GM12878 (cell line): ENCODE data around the gene KIF6. TPM values are rescaled to one million over a fixed set of nuclear protein-coding genes. Genes with fewer than 3 reads are reported as not detected.
A peak's percentile ranks its signal among the peaks of the same experiment; 100 is the strongest.

Source experiments
- BHLHE40 ChIP-seq, 2 experiments: fragments of 450-650 bp in 1 of 2; IDR thresholded peaks; 2 replicates each; pipeline ENCODE4 v1.6.1; 2011 to 2017; ENCODE audit warnings: low read depth in 2 of 2, borderline replicate concordance in 1 of 2, improper control_type of control experiment in 1 of 2, low read length in 1 of 2, mild to moderate bottlenecking in 1 of 2
- CREM ChIP-seq: IDR thresholded peaks from 2 replicates; pipeline ENCODE4 v1.6.1; 2014; ENCODE audit warnings: antibody characterized with exemption, low read depth
- GATAD2B ChIP-seq: fragments of 450-650 bp; conservative IDR thresholded peaks from 2 replicates; pipeline ENCODE4 v1.6.1; 2017; ENCODE audit warnings: low read depth, mild to moderate bottlenecking, moderate library complexity
- IRF4 ChIP-seq: IDR thresholded peaks from 2 replicates; pipeline ENCODE4 v1.6.1; 2011; ENCODE audit warnings: low read depth, low read length
- JUNB ChIP-seq: IDR thresholded peaks from 2 replicates; pipeline ENCODE4 v1.6.1; 2016; ENCODE audit warnings: antibody characterized with exemption, mild to moderate bottlenecking
- JUND ChIP-seq: IDR thresholded peaks from 2 replicates; pipeline ENCODE4 v1.6.1; 2012; ENCODE audit warnings: low read depth, mild to moderate bottlenecking, low read length, improper control_type of control experiment, moderate library complexity
- MTA3 ChIP-seq: IDR thresholded peaks from 2 replicates; pipeline ENCODE4 v1.6.1; 2012; ENCODE audit warnings: low read length, inconsistent platforms, borderline replicate concordance
- NFIC ChIP-seq: IDR thresholded peaks from 2 replicates; pipeline ENCODE4 v1.6.1; 2012; ENCODE audit warnings: low read depth, mild to moderate bottlenecking, inconsistent platforms, low read length, moderate library complexity
- POU2F2 ChIP-seq: IDR thresholded peaks from 3 replicates; pipeline ENCODE4 v1.6.1; 2011; ENCODE audit warnings: low read depth, mild to moderate bottlenecking, low read length, borderline replicate concordance
- SIX5 ChIP-seq: IDR thresholded peaks from 2 replicates; pipeline ENCODE4 v1.6.1; 2011; ENCODE audit warnings: mild to moderate bottlenecking, low read depth, low read length, moderate library complexity; ENCODE audit not compliant: severe bottlenecking
- polyA plus RNA-seq, 11 experiments: library from polyadenylated mRNA; depleted of rRNA in 4 of 11; unstranded in 6 of 11; stranded (reverse) in 5 of 11; fragments of >200 nt; fragmentation: Nextera tagmentation in 4 of 11; fragmentation: Illumina TruSeq in 1 of 11; extraction: Ambion mirVana in 4 of 11; extraction: Trizol in 1 of 11; gene quantifications; 1 replicate in 1 of 11; 2 replicates in 10 of 11; pipeline versions ENCODE4 v1.2.1 to v1.2.3, GENCODE V29; 2011 to 2016; ENCODE audit warnings: inconsistent platforms in 2 of 11, missing spikeins in 2 of 11, low read depth in 1 of 11
- total RNA-seq, 4 experiments: library from RNA; depleted of rRNA in 3 of 4; stranded (reverse); fragments of >200 nt in 3 of 4; fragmentation: Illumina TruSeq in 1 of 4; extraction: Trizol in 1 of 4; gene quantifications; 2 replicates each; pipeline versions ENCODE4 v1.2.1 to v1.2.3, GENCODE V29; 2013 to 2021
- TF ChIP-seq, protein P1 (sequence below): fragments of 450-650 bp; IDR thresholded peaks from 2 replicates; pipeline ENCODE4 v1.6.1; 2016; ENCODE audit warnings: mild to moderate bottlenecking
- TF ChIP-seq, protein P2 (sequence below): fragments of 450-650 bp; IDR thresholded peaks from 2 replicates; pipeline ENCODE4 v1.6.1; 2017; ENCODE audit warnings: low read depth, mild to moderate bottlenecking, moderate library complexity

The KIF6 gene
- total and polyA plus RNA-seq, 10 of the 15 experiments (the other 5 are each of a cell fraction or from before 2014, with no cell fraction given): 0.09 to 1.0 (median 0.28) TPM

DNA sequence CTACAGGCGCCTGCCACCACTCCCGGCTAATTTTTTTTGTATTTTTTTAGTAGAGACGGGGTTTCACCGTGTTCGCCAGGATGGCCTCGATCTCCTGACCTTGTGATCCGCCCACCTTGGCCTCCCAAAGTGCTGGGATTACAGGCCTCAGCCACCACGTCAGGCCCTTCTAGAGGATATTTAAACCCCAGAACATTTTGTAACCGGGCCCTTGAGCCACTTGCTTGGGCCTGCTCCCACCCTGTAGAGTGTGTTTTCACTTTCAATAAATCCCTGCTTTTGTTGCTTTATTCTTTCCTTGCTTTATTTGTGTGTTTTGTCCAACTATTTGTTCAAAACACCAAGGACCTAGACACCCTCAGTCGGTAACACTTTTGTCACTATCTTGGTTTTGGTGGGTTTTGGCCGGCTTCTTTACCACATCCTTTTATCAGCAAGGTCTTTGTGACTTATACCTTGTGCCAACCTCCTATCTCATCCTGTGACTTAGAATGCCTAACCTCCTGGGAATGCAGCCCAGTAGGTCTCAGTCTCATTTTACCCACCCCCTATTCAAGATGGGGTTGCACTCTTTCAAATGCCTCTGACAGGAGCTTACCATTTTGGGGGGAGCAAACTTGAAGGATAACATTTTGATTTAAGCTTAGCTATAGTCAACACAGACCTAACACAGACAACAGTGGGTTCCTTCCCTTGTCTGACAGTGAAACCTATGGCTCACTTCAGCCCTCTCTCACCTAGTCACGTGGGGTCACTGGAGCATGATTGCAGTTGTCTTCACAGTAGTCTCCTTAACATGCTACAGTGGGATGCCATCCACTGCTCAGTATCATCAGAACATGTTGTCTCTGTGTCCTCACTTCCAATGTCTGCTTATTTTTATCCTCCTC, 27.9 kb upstream of the KIF6 start (continued):
- no peak for TF ChIP-seq POU2F2
- TF ChIP-seq MTA3: no peak
- TF ChIP-seq, protein P1, sequence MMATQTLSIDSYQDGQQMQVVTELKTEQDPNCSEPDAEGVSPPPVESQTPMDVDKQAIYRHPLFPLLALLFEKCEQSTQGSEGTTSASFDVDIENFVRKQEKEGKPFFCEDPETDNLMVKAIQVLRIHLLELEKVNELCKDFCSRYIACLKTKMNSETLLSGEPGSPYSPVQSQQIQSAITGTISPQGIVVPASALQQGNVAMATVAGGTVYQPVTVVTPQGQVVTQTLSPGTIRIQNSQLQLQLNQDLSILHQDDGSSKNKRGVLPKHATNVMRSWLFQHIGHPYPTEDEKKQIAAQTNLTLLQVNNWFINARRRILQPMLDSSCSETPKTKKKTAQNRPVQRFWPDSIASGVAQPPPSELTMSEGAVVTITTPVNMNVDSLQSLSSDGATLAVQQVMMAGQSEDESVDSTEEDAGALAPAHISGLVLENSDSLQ: no peak
- no peak for TF ChIP-seq IRF4
- no peak for TF ChIP-seq NFIC
- TF ChIP-seq CREM: no peak
- no peak for TF ChIP-seq GATAD2B
- TF ChIP-seq SIX5: no peak
- no peak for TF ChIP-seq JUNB
- TF ChIP-seq, protein P2, sequence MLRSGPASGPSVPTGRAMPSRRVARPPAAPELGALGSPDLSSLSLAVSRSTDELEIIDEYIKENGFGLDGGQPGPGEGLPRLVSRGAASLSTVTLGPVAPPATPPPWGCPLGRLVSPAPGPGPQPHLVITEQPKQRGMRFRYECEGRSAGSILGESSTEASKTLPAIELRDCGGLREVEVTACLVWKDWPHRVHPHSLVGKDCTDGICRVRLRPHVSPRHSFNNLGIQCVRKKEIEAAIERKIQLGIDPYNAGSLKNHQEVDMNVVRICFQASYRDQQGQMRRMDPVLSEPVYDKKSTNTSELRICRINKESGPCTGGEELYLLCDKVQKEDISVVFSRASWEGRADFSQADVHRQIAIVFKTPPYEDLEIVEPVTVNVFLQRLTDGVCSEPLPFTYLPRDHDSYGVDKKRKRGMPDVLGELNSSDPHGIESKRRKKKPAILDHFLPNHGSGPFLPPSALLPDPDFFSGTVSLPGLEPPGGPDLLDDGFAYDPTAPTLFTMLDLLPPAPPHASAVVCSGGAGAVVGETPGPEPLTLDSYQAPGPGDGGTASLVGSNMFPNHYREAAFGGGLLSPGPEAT: no peak
- no peak for TF ChIP-seq JUND
- TF ChIP-seq BHLHE40 (IDR thresholded peaks at IDR 0.05; ENCODE audit: borderline replicate concordance in 1 of 2, low read depth in 2 of 2, low read length in 1 of 2): peak in 1 of 2 experiments; percentile 71; a peak in 2 of 4 replicates
- TF ChIP-seq, all 136 proteins: peak for 6
